ENCODE results near the gene RAB34.

GRCh38 chr17:28759256-28759865 is 41.7 kb upstream of the RAB34 start:
- TF ChIP-seq CTCF (conservative IDR thresholded peaks at IDR 0.05) (no peak), ZFX (IDR thresholded peaks at IDR 0.05) (no peak)
